ENCODE results near the gene FRMD1. TPM values are rescaled to one million over a fixed set of nuclear protein-coding genes. Genes with fewer than 3 reads are reported as not detected.

The FRMD1 gene
- total and polyA plus RNA-seq, 2 of the 8 experiments (the other 6 are each of a cell fraction or from before 2014, with no cell fraction given) = 0.36 TPM; not detected in 1

DNA sequence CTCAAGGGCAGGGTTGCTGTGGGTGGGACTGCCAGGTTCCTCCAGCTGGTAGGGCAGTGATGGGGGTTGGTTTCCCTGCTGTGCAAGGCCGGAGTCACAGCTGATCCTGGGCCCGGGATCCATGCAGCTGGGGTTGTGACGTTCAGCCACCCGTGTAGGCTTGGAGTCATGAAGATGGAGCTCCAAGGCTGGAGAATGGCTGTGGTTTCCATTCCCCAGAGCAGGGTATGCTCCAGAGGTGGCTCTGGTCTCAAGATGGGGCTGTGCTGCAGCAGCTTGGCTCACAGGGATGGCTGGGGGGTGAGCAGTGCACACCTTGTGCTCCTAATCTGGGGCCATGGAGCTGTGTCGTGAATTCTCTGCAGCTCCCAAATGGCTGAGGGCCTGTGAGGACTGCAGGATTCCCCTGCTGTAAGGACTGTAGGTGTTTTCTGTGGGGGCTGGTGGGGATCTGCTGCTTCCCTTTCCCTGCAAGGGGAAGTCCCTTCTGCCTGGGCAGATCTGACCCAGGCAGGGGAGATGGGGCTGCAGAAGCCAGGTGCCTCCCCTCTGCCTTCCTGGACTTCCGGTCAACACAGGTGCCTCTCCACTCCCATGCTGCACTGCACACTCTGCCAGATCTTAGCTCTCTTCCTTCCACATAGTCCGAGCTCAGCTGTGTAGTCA is 65.6 kb downstream of the FRMD1 start:
- Histone ChIP-seq H3K27me3 (replicated peaks in 1 of 4; ENCODE audit: control insufficient read depth in 3 of 4, extremely low read depth in 1 of 4, insufficient read depth in 3 of 4, low read length in 3 of 4) (no peaks in the 10 kb centered on the region), H3K4me3 (ENCODE audit: extremely low read depth in 1 of 4, insufficient read depth in 2 of 4, low read depth in 3 of 4, low read length in 4 of 4) (no peak overlapping the region), H2AFZ (ENCODE audit: low read length) (no peak overlapping the region), H2AK5ac (ENCODE audit: low read depth, low read length) (no peak overlapping the region), H4K8ac (ENCODE audit: extremely low read depth, insufficient read depth, low read length) (no peak overlapping the region), H3K18ac (ENCODE audit: extremely low read depth, low read length) (no peak overlapping the region), H3K23me2 (ENCODE audit: low read depth, low read length) (peaks cover 2% of the 10 kb centered on the region), H3K79me1 (ENCODE audit: low read depth, low read length) (no peaks in the 10 kb centered on the region), H4K20me1 (replicated peaks in 1 of 2; ENCODE audit: control insufficient read depth in 1 of 2, insufficient read depth in 2 of 2, low read length in 2 of 2) (no peaks in the 10 kb centered on the region), H2BK15ac (ENCODE audit: low read length) (no peak overlapping the region), H3K23ac (ENCODE audit: insufficient read length) (no peak overlapping the region), H3K9ac (replicated peaks in 1 of 4; ENCODE audit: extremely low read depth in 1 of 4, low read depth in 3 of 4, low read length in 3 of 4) (no peak overlapping the region), H2BK12ac (ENCODE audit: low read depth, low read length) (no peak overlapping the region), H3K79me2 (ENCODE audit: control insufficient read depth in 1 of 2, insufficient read depth in 2 of 2, low read length in 2 of 2) (no peaks in the 10 kb centered on the region), H3K9me3 (ENCODE audit: insufficient read depth in 2 of 2, low read depth in 1 of 2, low read length in 1 of 2) (peaks cover 4 to 8% of the 10 kb centered on the region in 2 experiments; a peak in 2 of 4 replicates), H2BK5ac (ENCODE audit: low read depth, low read length) (no peak overlapping the region), H3K4ac (replicated peaks; ENCODE audit: insufficient read length, low read depth, low read length) (no peak overlapping the region), H2BK20ac (ENCODE audit: low read length) (no peak overlapping the region), H4K91ac (replicated peaks; ENCODE audit: insufficient read length, low read length) (peak overlapping the region; percentile 9), H3K27ac (ENCODE audit: low read depth, low read length) (no peak overlapping the region), H2BK120ac (replicated peaks; ENCODE audit: low read depth, low read length) (peak overlapping the region; percentile 50), H3K36me3 (ENCODE audit: control insufficient read depth in 2 of 4, insufficient read depth in 4 of 4, low read length in 3 of 4) (no peaks in the 10 kb centered on the region), H3K4me1 (replicated peaks in 1 of 4; ENCODE audit: control insufficient read depth in 3 of 4, insufficient read depth in 4 of 4, low read length in 3 of 4) (peaks cover 0 to 7% (median 2%) of the 10 kb centered on the region in 4 experiments; a peak in 3 of 7 replicates), H3K56ac (replicated peaks; ENCODE audit: insufficient read length, low read depth, low read length) (no peak overlapping the region), H3K14ac (ENCODE audit: insufficient read length) (no peak overlapping the region), H3K4me2 (ENCODE audit: insufficient read depth in 1 of 2, low read depth in 2 of 2, low read length in 2 of 2) (no peak overlapping the region), H4K5ac (ENCODE audit: insufficient read length, low read depth, low read length) (no peak overlapping the region)
- CTCF ChIA-PET (ENCODE audit: partially characterized antibody) = interaction anchor here (0.6 to 2.2 kb wide), 5 partner anchors 16 to 1212 kb away, joined by 3 to 10 read pairs (median 3); partner anchors contain the start of gene KIF25
- peak in 1 of 2 experiments; percentile 20 for DNase-seq (ENCODE audit: low read depth in 1 of 2, low spot score in 2 of 2)
- POLR2A ChIA-PET (ENCODE audit: partially characterized antibody) = interaction anchor here (0.9 to 1.2 kb wide), 2 partner anchors 9 to 10 kb away, joined by 3 to 6 read pairs; no protein-coding TSS in a partner anchor
- WGBS, 2 experiments (ENCODE audit: extremely low coverage in 1 of 2, insufficient coverage in 1 of 2, insufficient read length in 1 of 2, insufficient replicate concordance in 2 of 2, low coverage in 1 of 2, low lambda C conversion rate in 2 of 2, missing lambda C conversion rate in 1 of 2) = 89% methylated on average over 7 of the region's 7 CpGs; no CpG with 5 or more reads in 1 of the 2 experiments
- FAIRE-seq = no peak
- TF ChIP-seq HDAC6 (IDR thresholded peaks at IDR 0.05; ENCODE audit: low read depth, low read length) (no peak), KDM4A (IDR thresholded peaks at IDR 0.05; ENCODE audit: low read depth, low read length, severe bottlenecking) (no peak)
